CD14-positive monocyte (primary cell): ENCODE results near the gene SOX15. TPM values are rescaled to one million over a fixed set of nuclear protein-coding genes. Genes with fewer than 3 reads are reported as not detected.

ENCODE experiments used
- DNase-seq, 3 donors: peaks; one replicate each; pipeline ENCODE4 v3.0.0-alpha.2; 2011 to 2022
- H2AFZ ChIP-seq: 2 replicates; pipeline ENCODE4 v1.6.0; 2012; ENCODE audit warnings: mild to moderate bottlenecking, low read depth, low read length, inconsistent platforms; ENCODE audit not compliant: insufficient read depth, poor library complexity, severe bottlenecking
- H3K27ac ChIP-seq, 2 donors: 1 replicate in 1 of 2; 2 replicates in 1 of 2; pipeline ENCODE4 v1.5.1; 2012 to 2013; ENCODE audit warnings: low read length in 2 of 2, control low read depth in 1 of 2, inconsistent platforms in 1 of 2, low read depth in 1 of 2, mild to moderate bottlenecking in 1 of 2
- H3K27me3 ChIP-seq, 2 donors: one replicate each; pipeline versions ENCODE4 v1.6.0 to v1.6.1; 2011 to 2013; ENCODE audit warnings: low read length in 2 of 2; ENCODE audit not compliant: control insufficient read depth in 2 of 2, insufficient read depth in 2 of 2
- H3K36me3 ChIP-seq, 2 donors: replicated peaks in 1 of 2; 1 replicate in 1 of 2; 2 replicates in 1 of 2; pipeline versions ENCODE4 v1.5.1 to v1.6.1; 2012 to 2013; ENCODE audit warnings: low read length in 2 of 2, control low read depth in 1 of 2, inconsistent platforms in 1 of 2, mild to moderate bottlenecking in 1 of 2; ENCODE audit not compliant: insufficient read depth in 2 of 2, control insufficient read depth in 1 of 2
- H3K4me1 ChIP-seq, 2 donors: 1 replicate in 1 of 2; 2 replicates in 1 of 2; pipeline versions ENCODE4 v1.5.1 to v1.6.1; 2012 to 2013; ENCODE audit warnings: low read length in 2 of 2, control low read depth in 1 of 2, inconsistent platforms in 1 of 2, mild to moderate bottlenecking in 1 of 2, moderate library complexity in 1 of 2; ENCODE audit not compliant: insufficient read depth in 2 of 2, control insufficient read depth in 1 of 2
- H3K4me2 ChIP-seq: replicated peaks from 2 replicates; pipeline ENCODE3; 2012; ENCODE audit warnings: low read length, moderate library complexity, mild to moderate bottlenecking; ENCODE audit not compliant: poor library complexity, severe bottlenecking; ENCODE audit errors: extremely low read depth
- H3K4me3 ChIP-seq, 3 experiments: fragments of 200-600 bp in 1 of 3; sonication (generic) in 1 of 3; replicated peaks in 1 of 3; 1 replicate in 2 of 3; 2 replicates in 1 of 3; pipeline ENCODE4 v1.5.1; 2011 to 2013; ENCODE audit warnings: low read length in 3 of 3, mild to moderate bottlenecking in 3 of 3, control low read depth in 2 of 3, low read depth in 2 of 3, inconsistent platforms in 1 of 3, moderate library complexity in 1 of 3
- H3K79me2 ChIP-seq: 2 replicates; pipeline ENCODE4 v1.6.0; 2012; ENCODE audit warnings: mild to moderate bottlenecking, control low read depth, inconsistent platforms, low read length, moderate library complexity; ENCODE audit not compliant: insufficient read depth
- H3K9ac ChIP-seq: 2 replicates; pipeline ENCODE4 v1.6.0; 2017; ENCODE audit warnings: low read length, mild to moderate bottlenecking; ENCODE audit not compliant: insufficient read depth, poor library complexity, severe bottlenecking
- H3K9me3 ChIP-seq, 2 donors: replicated peaks in 1 of 2; 1 replicate in 1 of 2; 2 replicates in 1 of 2; pipeline versions ENCODE4 v1.5.1 to v1.6.1; 2012 to 2013; ENCODE audit warnings: low read length in 2 of 2, control low read depth in 1 of 2; ENCODE audit not compliant: control insufficient read depth in 1 of 2, insufficient read depth in 1 of 2
- H4K20me1 ChIP-seq: 2 replicates; pipeline ENCODE4 v1.6.0; 2012; ENCODE audit warnings: mild to moderate bottlenecking, low read length, control low read depth, moderate library complexity; ENCODE audit not compliant: insufficient read depth
- H3K27ac Mint-ChIP-seq, 7 donors: one replicate each; pipeline ENCODE4 v1.8.0; 2020; ENCODE audit warnings: mild to moderate bottlenecking in 7 of 7, mixed read lengths in 7 of 7, moderate library complexity in 6 of 7, inconsistent platforms in 2 of 7
- H3K27me3 Mint-ChIP-seq, 3 donors: one replicate each; pipeline ENCODE4 v1.8.0; 2021 to 2022; ENCODE audit warnings: low read depth in 3 of 3, mild to moderate bottlenecking in 3 of 3, mixed read lengths in 3 of 3, moderate library complexity in 3 of 3, inconsistent platforms in 1 of 3
- H3K36me3 Mint-ChIP-seq, 2 donors: one replicate each; pipeline ENCODE4 v1.8.0; 2020; ENCODE audit warnings: mixed read lengths in 2 of 2, inconsistent platforms in 1 of 2, mild to moderate bottlenecking in 1 of 2
- H3K4me1 Mint-ChIP-seq: one replicate; pipeline ENCODE4 v1.8.0; 2020; ENCODE audit warnings: mild to moderate bottlenecking, mixed read lengths
- H3K4me3 Mint-ChIP-seq, 2 donors: one replicate each; pipeline ENCODE4 v1.8.0; 2020; ENCODE audit warnings: mild to moderate bottlenecking in 2 of 2, mixed read lengths in 2 of 2, moderate library complexity in 1 of 2
- H3K9me3 Mint-ChIP-seq, 7 donors: one replicate each; pipeline ENCODE4 v1.8.0; 2020 to 2022; ENCODE audit warnings: mixed read lengths in 7 of 7, mild to moderate bottlenecking in 6 of 7, moderate library complexity in 6 of 7, inconsistent platforms in 2 of 7
- WGBS: methylation state at CpG from one replicate; pipeline ENCODE4 v1.1.5; 2013; ENCODE audit warnings: missing lambda C conversion rate; ENCODE audit not compliant: insufficient coverage; 5-methylcytosine and 5-hydroxymethylcytosine counted together
- intact Hi-C, 2 donors: fragments of 100-400 bp; cut with micrococcal nuclease; formaldehyde crosslinking; loops; one replicate each; pipeline versions ENCODE4 v1.15.0 to v1.15.1; 2023
- polyA plus RNA-seq, 3 donors: library from polyadenylated mRNA; depleted of rRNA in 1 of 3; unstranded in 2 of 3; stranded (reverse) in 1 of 3; fragments of 300-500 nt in 2 of 3; fragments of >200 nt in 1 of 3; fragmentation: Illumina TruSeq in 2 of 3; gene quantifications; 1 replicate in 2 of 3; 2 replicates in 1 of 3; pipeline ENCODE4 v1.2.3, GENCODE V29; 2012 to 2021
- TF ChIP-seq, protein P1 (sequence below): fragments of 200-600 bp; IDR thresholded peaks from one replicate; pipeline ENCODE4 v1.8.0; 2022; ENCODE audit warnings: antibody characterized with exemption, mild to moderate bottlenecking

Gene SOX15
- polyA plus RNA-seq, 3 donors: 0.86 to 1.2 (median 1.1) TPM

DNA sequence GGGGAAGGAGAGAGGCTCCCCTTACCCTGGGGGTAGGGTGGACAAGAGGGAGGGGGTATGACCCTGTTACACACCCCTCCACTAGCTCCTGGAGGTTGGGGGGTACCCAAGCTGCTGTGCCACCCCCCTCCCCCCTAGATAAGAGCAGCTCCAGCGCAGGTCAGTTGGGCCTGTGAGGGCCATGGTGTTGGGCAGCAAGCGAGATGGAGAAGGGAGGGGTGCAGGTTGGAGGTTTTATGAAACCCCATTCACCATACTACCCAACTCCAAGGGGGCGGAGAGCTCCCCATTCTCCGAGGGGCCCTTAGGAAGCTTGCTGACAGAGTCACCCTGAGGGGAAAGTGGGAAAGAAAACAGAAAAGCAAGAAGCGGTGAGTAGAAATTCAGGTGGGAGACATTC lies 1.7 kb upstream of the SOX15 start:
- Histone ChIP-seq H3K4me2 (no peak overlapping the region), H3K4me1 (peaks cover 30 to 32% of the 10 kb centered on the region in 2 donors), H3K9me3 (no peaks in the 10 kb centered on the region), H3K27ac (no peak overlapping the region), H3K36me3 (peaks cover 79 to 82% of the 10 kb centered on the region in 2 donors), H3K9ac (no peak overlapping the region), H4K20me1 (peaks cover 17% of the 10 kb centered on the region), H3K79me2 (peaks cover 17% of the 10 kb centered on the region), H3K4me3 (no peak overlapping the region), H3K27me3 (no peaks in the 10 kb centered on the region), H2AFZ (no peak overlapping the region)
- intact Hi-C loops: no loop called here
- H3K4me3 Mint-ChIP-seq: no peak overlapping the region
- H3K4me1 Mint-ChIP-seq: peaks cover 19% of the 10 kb centered on the region
- H3K9me3 Mint-ChIP-seq: no peaks in the 10 kb centered on the region
- H3K27ac Mint-ChIP-seq: peak overlapping the region in 3 of 7 donors; percentile 23 to 62 (median 42)
- no CpG with 5 or more reads among the region's 5 CpGs for WGBS
- TF ChIP-seq, protein P1, sequence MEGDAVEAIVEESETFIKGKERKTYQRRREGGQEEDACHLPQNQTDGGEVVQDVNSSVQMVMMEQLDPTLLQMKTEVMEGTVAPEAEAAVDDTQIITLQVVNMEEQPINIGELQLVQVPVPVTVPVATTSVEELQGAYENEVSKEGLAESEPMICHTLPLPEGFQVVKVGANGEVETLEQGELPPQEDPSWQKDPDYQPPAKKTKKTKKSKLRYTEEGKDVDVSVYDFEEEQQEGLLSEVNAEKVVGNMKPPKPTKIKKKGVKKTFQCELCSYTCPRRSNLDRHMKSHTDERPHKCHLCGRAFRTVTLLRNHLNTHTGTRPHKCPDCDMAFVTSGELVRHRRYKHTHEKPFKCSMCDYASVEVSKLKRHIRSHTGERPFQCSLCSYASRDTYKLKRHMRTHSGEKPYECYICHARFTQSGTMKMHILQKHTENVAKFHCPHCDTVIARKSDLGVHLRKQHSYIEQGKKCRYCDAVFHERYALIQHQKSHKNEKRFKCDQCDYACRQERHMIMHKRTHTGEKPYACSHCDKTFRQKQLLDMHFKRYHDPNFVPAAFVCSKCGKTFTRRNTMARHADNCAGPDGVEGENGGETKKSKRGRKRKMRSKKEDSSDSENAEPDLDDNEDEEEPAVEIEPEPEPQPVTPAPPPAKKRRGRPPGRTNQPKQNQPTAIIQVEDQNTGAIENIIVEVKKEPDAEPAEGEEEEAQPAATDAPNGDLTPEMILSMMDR: no peak
- no peak for DNase-seq
- H3K36me3 Mint-ChIP-seq: peaks cover 71 to 84% of the 10 kb centered on the region in 2 donors
- H3K27me3 Mint-ChIP-seq: no peaks in the 10 kb centered on the region

- Histone ChIP-seq H3K4me3 (no peak overlapping the region), H3K4me1 (peaks cover 34 to 41% of the 10 kb centered on the region in 2 donors), H4K20me1 (peaks cover 17% of the 10 kb centered on the region), H3K4me2 (no peak overlapping the region), H3K9me3 (no peaks in the 10 kb centered on the region), H3K9ac (no peak overlapping the region), H3K36me3 (peaks cover 73 to 76% of the 10 kb centered on the region in 2 donors), H3K27ac (no peak overlapping the region), H2AFZ (no peak overlapping the region), H3K79me2 (peaks cover 24% of the 10 kb centered on the region), H3K27me3 (no peaks in the 10 kb centered on the region)
- WGBS: no CpG with 5 or more reads among the region's 4 CpGs
- no peak overlapping the region for H3K4me3 Mint-ChIP-seq
- TF ChIP-seq, protein P1: no peak
- peaks cover 19% of the 10 kb centered on the region for H3K4me1 Mint-ChIP-seq
- H3K36me3 Mint-ChIP-seq: peaks cover 69 to 82% of the 10 kb centered on the region in 2 donors
- H3K27ac Mint-ChIP-seq: peak overlapping the region in 3 of 7 donors; percentile 42 to 74 (median 60)
- H3K9me3 Mint-ChIP-seq: no peaks in the 10 kb centered on the region
- intact Hi-C loops: no loop called here
- DNase-seq: no peak
- no peaks in the 10 kb centered on the region for H3K27me3 Mint-ChIP-seq
Observed at GRCh38 chr17:7590743-7591142, 849 bp upstream of the SOX15 start.
